Body of pancreas (tissue), 4 donors: Measurements from ENCODE around the gene EZH1.

Experiments used
- CTCF ChIP-seq, 7 experiments: fragments of 450-650 bp in 4 of 7; fragments of 200-600 bp in 3 of 7; sonication (generic) in 3 of 7; IDR thresholded peaks; one replicate each; pipeline ENCODE4 v1.5.1; 2016 to 2019; ENCODE audit warnings: antibody characterized with exemption in 7 of 7
- POLR2A ChIP-seq, 3 donors: fragments of 450-650 bp; IDR thresholded peaks; one replicate each; pipeline ENCODE4 v1.6.1; 2016; ENCODE audit warnings: antibody characterized with exemption in 3 of 3, mild to moderate bottlenecking in 2 of 3

GRCh38 chr17:42781639-42782165 is 36.9 kb upstream of the EZH1 start:
- no peak for TF ChIP-seq POLR2A (IDR thresholded peaks at IDR 0.05)
- no peak for TF ChIP-seq CTCF (IDR thresholded peaks at IDR 0.05)
